NCI-H128 (cell line): ENCODE measurements around the gene GALNT15.

ENCODE experiments used
- DNase-seq: peaks from one replicate; lab custom pipeline; 2025; ENCODE audit not compliant: unreplicated experiment; lab: John Stamatoyannopoulos, UW

The GALNT15 gene

GRCh38 chr3:16186086-16186485, 11.6 kb downstream of the GALNT15 start:
- DNase-seq, result no peak

GRCh38 chr3:16186565-16186964, 12.1 kb downstream of the GALNT15 start:
- DNase-seq, result no peak

- no peak for DNase-seq
These were observed 12.8 kb downstream of the GALNT15 start for GRCh38 chr3:16187213-16187790.

GRCh38 chr3:16188071-16188470, 13.6 kb downstream of the GALNT15 start:
- DNase-seq, result no peak

- DNase-seq, result no peak
These were observed 14.7 kb downstream of the GALNT15 start for GRCh38 chr3:16189201-16189600.

GRCh38 chr3:16190704-16191103, 16.2 kb downstream of the GALNT15 start:
- DNase-seq, result no peak

- DNase-seq, result no peak
These were observed 17.1 kb downstream of the GALNT15 start for GRCh38 chr3:16191591-16191990.

- no peak for DNase-seq
These were observed 17.8 kb downstream of the GALNT15 start for GRCh38 chr3:16192176-16192811.

- DNase-seq, result no peak
These were observed 23.9 kb downstream of the GALNT15 start for GRCh38 chr3:16198427-16198826.

GRCh38 chr3:16199769-16200168, 25.3 kb downstream of the GALNT15 start:
- no peak for DNase-seq

GRCh38 chr3:16200411-16200810, 25.9 kb downstream of the GALNT15 start:
- DNase-seq, result no peak

- no peak for DNase-seq
These were observed 28.6 kb downstream of the GALNT15 start for GRCh38 chr3:16203031-16203430.

GRCh38 chr3:16203671-16204629, 29.5 kb downstream of the GALNT15 start:
- DNase-seq, result no peak

GRCh38 chr3:16204751-16205150, 30.3 kb downstream of the GALNT15 start:
- no peak for DNase-seq

GRCh38 chr3:16205156-16205870, 30.8 kb downstream of the GALNT15 start:
- DNase-seq, result no peak

GRCh38 chr3:16207031-16207430, 32.6 kb downstream of the GALNT15 start:
- no peak for DNase-seq

- DNase-seq, result no peak
These were observed 36.9 kb downstream of the GALNT15 start for GRCh38 chr3:16211176-16211904.

GRCh38 chr3:16214366-16214765, 39.9 kb downstream of the GALNT15 start:
- no peak for DNase-seq

GRCh38 chr3:16216373-16216935, 42.0 kb downstream of the GALNT15 start:
- no peak for DNase-seq

GRCh38 chr3:16219777-16220176, 45.3 kb downstream of the GALNT15 start:
- no peak for DNase-seq
